ENCODE results near the gene PLIN4. TPM values are rescaled to one million over a fixed set of nuclear protein-coding genes. Genes with fewer than 3 reads are reported as not detected.

PLIN4 gene
- total RNA-seq, 1 donor from 2014 or later, result not detected

DNA sequence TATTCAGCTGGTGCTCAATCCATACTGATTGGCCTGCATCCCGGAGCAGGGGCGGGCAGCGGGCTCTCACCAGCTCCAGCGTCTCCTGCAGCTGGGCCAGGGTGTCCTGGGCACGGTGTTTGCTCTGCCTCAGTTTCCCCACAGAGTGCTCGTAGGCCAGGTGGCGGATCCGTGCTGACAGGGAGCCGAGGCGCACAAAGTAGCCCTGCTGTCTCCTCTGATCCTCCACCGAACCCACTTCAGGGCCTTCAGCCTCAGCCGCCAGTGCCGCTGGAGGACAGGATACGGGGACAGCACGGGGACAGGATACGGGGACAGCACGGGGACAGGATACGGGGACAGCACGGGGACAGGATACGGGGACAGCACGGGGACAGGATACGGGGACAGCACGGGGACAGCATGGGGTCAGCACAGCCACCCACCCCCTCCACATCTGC is 7.3 kb upstream of the PLIN4 start:
- Mint-ChIP-seq H3K27me3 (ENCODE audit: unreplicated experiment) (no peaks in the 10 kb centered on the region), H3K4me3 (ENCODE audit: unreplicated experiment) (no peak overlapping the region), H3K4me1 (ENCODE audit: unreplicated experiment) (peaks cover 5% of the 10 kb centered on the region), H3K36me3 (ENCODE audit: unreplicated experiment) (no peaks in the 10 kb centered on the region), H3K9me3 (ENCODE audit: unreplicated experiment) (no peaks in the 10 kb centered on the region), H3K27ac (ENCODE audit: unreplicated experiment) (no peak overlapping the region)
- TF ChIP-seq, protein P1, sequence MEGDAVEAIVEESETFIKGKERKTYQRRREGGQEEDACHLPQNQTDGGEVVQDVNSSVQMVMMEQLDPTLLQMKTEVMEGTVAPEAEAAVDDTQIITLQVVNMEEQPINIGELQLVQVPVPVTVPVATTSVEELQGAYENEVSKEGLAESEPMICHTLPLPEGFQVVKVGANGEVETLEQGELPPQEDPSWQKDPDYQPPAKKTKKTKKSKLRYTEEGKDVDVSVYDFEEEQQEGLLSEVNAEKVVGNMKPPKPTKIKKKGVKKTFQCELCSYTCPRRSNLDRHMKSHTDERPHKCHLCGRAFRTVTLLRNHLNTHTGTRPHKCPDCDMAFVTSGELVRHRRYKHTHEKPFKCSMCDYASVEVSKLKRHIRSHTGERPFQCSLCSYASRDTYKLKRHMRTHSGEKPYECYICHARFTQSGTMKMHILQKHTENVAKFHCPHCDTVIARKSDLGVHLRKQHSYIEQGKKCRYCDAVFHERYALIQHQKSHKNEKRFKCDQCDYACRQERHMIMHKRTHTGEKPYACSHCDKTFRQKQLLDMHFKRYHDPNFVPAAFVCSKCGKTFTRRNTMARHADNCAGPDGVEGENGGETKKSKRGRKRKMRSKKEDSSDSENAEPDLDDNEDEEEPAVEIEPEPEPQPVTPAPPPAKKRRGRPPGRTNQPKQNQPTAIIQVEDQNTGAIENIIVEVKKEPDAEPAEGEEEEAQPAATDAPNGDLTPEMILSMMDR (IDR thresholded peaks at IDR 0.05), result no peak
- no peak for DNase-seq (ENCODE audit: extremely low spot score, unreplicated experiment)

DNA sequence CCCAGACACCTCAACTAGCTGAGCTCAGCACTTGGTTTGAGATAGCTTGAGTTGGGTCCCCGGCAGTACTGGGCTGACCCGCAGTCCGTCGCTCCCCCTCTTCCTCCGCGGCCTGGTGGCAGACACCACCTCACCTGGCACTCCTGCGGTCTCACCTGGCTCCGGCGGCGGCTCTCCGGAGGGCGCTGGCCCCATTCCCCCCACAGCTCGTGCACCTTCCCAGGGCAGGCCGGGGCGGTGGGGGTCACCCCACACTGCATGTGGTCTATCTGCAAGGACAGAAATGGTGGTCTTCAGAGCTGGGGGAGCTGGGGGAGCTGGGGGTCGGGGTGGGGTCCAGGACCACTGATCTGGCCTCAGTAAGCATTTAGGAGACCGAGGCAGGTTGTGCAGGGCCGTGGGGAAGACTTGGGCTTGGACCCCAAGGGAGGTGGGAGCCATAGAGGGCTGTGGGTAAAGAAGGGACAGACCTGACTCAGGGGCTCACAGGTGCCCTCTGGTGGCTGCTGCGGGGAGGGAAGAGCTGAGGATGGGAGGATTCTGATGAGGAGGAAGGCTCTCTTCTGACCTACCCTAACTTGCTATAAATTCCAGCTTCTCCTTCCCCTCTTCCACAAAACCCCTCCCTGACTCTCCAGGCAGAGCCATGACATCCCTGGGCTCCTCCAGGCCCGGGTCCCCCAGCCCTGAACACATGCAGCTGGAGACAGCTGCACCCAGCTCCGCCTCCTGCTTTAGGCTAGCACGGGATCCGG is 6.7 kb upstream of the PLIN4 start:
- DNase-seq (ENCODE audit: extremely low spot score, unreplicated experiment), result no peak
- no peak overlapping the region for H3K27ac Mint-ChIP-seq (ENCODE audit: unreplicated experiment)
- H3K9me3 Mint-ChIP-seq (ENCODE audit: unreplicated experiment), result no peaks in the 10 kb centered on the region
- no peak overlapping the region for H3K4me3 Mint-ChIP-seq (ENCODE audit: unreplicated experiment)
- H3K36me3 Mint-ChIP-seq (ENCODE audit: unreplicated experiment), result no peaks in the 10 kb centered on the region
- TF ChIP-seq, protein P1 (IDR thresholded peaks at IDR 0.05), result peak; percentile 75
- no peaks in the 10 kb centered on the region for H3K27me3 Mint-ChIP-seq (ENCODE audit: unreplicated experiment)
- peaks cover 5% of the 10 kb centered on the region for H3K4me1 Mint-ChIP-seq (ENCODE audit: unreplicated experiment)

DNA sequence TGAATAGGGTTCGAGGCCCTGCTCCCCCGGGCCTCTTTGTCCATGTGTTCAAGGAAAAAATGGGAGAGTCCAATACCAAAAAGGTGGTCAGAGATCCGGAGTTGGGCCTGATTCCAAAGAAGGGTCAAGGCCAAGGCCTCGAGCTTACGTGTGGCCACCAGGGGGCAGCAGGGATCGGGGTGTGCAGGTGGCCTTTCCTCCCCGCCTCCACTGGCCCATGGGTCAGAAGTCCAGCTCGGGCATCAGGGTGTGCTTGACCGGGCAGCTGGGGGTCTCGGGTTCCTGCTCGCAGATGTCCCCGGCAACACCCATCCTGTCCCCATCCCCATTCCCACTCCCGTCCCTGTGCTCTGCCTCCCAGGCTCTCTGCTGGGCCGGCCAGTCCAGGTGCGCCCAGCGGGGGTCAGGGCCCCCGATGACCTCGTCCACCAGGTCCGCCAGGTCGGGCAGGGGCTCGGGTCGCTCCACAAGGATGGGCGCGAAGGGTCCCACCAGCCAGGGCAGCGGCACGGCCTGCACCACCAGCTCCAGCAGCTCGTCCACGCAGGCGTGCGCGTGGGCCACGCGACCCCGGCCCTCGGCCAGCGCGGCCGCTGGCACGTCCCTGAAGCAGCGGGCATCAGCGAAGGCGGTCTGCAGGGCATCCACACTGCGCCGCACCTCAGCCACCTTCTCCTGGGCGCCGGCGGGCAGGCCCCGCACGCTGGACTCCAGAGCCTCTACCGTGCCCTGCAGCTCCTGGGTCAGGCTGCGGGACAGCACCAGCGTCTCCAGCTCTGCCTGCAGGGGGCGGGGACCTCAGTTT is 5.2 kb upstream of the PLIN4 start:
- DNase-seq (ENCODE audit: extremely low spot score, unreplicated experiment), result no peak
- no peak overlapping the region for H3K27ac Mint-ChIP-seq (ENCODE audit: unreplicated experiment)
- H3K27me3 Mint-ChIP-seq (ENCODE audit: unreplicated experiment), result no peaks in the 10 kb centered on the region
- H3K4me3 Mint-ChIP-seq (ENCODE audit: unreplicated experiment), result no peak overlapping the region
- no peaks in the 10 kb centered on the region for H3K9me3 Mint-ChIP-seq (ENCODE audit: unreplicated experiment)
- no peaks in the 10 kb centered on the region for H3K36me3 Mint-ChIP-seq (ENCODE audit: unreplicated experiment)
- H3K4me1 Mint-ChIP-seq (ENCODE audit: unreplicated experiment), result peaks cover 5% of the 10 kb centered on the region
- TF ChIP-seq, protein P1 (IDR thresholded peaks at IDR 0.05), result peak; percentile 64

DNA sequence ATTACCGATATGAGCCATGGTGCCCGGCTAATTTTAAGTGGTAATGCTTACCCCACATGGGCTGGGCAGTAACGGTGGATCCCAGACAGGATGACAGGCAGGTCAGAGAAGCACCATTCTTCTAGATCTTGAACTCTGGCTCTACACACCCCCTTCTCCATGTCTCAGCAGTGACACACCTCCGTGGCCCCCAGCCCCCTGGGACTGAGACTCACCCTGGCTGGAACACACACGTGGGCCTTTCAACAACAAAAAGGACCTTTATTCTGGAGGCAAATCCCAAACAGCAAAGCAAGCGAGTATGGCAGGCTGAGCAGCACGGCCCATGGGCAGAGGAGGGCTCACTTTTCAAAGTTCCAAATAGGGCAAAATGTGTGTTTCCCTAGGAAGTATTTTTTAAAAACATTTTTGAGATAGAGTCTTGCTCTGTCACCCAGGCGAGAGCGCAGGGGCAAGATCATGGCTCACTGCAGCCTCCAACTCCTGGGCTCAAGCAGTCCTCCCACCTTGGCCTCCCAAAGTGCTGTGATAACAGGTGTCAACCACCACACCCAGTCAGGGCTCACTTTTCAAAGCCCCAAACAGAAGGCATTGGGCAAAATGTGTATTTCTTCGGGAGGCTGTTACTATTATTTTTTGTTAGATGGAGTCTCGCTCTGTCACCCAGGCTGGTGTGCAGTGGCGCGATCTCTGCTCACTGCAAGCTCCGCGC is 4.2 kb upstream of the PLIN4 start:
- H3K36me3 Mint-ChIP-seq (ENCODE audit: unreplicated experiment), result no peaks in the 10 kb centered on the region
- H3K27me3 Mint-ChIP-seq (ENCODE audit: unreplicated experiment), result no peaks in the 10 kb centered on the region
- no peak overlapping the region for H3K27ac Mint-ChIP-seq (ENCODE audit: unreplicated experiment)
- H3K4me1 Mint-ChIP-seq (ENCODE audit: unreplicated experiment), result peaks cover 5% of the 10 kb centered on the region
- no peaks in the 10 kb centered on the region for H3K9me3 Mint-ChIP-seq (ENCODE audit: unreplicated experiment)
- no peak for DNase-seq (ENCODE audit: extremely low spot score, unreplicated experiment)
- TF ChIP-seq, protein P1 (IDR thresholded peaks at IDR 0.05), result no peak
- no peak overlapping the region for H3K4me3 Mint-ChIP-seq (ENCODE audit: unreplicated experiment)

DNA sequence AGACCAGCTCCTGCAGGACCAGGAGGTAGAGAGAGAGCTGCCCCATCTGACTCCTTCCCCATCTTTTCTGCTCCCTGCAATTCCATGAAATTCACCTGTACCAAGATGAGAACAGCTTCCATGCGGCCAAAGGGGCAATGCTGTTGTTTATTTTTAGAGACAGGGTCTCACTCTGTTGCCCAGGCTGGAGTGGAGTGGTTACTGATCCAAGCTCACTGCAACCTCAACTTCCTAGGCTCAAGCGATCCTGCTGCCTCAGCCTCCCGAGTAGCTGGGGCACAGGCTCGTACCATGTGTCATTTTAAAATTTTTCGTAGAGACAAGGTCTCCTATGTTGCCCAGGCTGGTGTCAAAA is 3.6 kb upstream of the PLIN4 start:
- TF ChIP-seq, protein P1 (IDR thresholded peaks at IDR 0.05), result no peak
- Mint-ChIP-seq H3K27me3 (ENCODE audit: unreplicated experiment) (no peaks in the 10 kb centered on the region), H3K4me3 (ENCODE audit: unreplicated experiment) (no peak overlapping the region), H3K9me3 (ENCODE audit: unreplicated experiment) (no peaks in the 10 kb centered on the region), H3K4me1 (ENCODE audit: unreplicated experiment) (peaks cover 5% of the 10 kb centered on the region), H3K27ac (ENCODE audit: unreplicated experiment) (no peak overlapping the region), H3K36me3 (ENCODE audit: unreplicated experiment) (no peaks in the 10 kb centered on the region)
- no peak for DNase-seq (ENCODE audit: extremely low spot score, unreplicated experiment)

All from osteocyte (in vitro differentiated cells).